Stimulated activated CD8-positive, alpha-beta memory T cell treated with anti-CD3 and anti-CD28 coated beads, Interleukin-7, amount 100 ng/mL, for 48 hours (primary cell): ENCODE results near the gene SMOC2.
"Not testable (repeated sequence)": the region's sequence is repeated elsewhere in the genome, so short reads cannot be mapped to it uniquely, and the experiment has no call there.

Source experiments
- DNase-seq, 2 donors: peaks; one replicate each; pipeline ENCODE4 v3.0.0-alpha.2; 2020; ENCODE audit warnings: low read depth in 1 of 2; ENCODE audit errors: extremely low read depth in 1 of 2

The SMOC2 gene

DNA sequence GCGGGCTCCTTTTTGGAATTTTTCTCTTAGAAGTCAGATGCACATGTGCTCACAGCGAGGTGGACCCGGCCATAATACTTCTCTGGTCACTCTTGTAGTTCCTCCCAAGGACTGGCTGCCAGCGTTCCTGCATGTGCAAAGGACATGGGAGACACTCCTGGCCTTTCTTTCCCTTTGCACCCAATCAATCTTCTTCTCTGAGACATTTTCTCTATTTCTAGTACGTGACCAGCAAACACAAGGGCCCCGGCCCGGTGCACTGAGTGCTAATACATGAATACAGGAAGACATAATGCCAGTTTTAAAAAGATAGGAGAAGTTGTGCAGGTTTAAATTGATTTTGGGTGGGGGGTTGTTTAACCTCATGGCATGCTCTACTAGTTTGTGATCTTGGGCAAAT, 233.6 kb downstream of the SMOC2 start:
- no peak for DNase-seq

DNA sequence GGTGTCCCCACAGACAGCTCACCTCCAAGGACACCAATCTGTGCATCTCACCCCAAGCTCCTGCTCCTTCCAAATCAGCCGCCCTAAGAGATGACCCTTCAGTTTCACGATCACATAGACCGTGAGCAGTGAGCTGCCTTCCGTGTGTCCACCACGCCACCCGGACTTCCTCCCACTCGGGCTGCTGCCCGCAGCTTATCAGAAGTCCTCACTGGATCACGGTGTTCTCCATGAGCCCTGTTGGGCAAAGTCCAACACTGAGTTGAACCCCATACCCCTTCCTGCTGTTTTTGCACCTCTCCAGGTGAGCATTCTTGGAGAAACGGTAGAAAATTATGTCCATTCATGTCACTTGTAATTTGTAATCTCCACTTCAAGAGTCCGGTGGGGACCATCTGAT, 234.4 kb downstream of the SMOC2 start:
- no peak for DNase-seq

DNA sequence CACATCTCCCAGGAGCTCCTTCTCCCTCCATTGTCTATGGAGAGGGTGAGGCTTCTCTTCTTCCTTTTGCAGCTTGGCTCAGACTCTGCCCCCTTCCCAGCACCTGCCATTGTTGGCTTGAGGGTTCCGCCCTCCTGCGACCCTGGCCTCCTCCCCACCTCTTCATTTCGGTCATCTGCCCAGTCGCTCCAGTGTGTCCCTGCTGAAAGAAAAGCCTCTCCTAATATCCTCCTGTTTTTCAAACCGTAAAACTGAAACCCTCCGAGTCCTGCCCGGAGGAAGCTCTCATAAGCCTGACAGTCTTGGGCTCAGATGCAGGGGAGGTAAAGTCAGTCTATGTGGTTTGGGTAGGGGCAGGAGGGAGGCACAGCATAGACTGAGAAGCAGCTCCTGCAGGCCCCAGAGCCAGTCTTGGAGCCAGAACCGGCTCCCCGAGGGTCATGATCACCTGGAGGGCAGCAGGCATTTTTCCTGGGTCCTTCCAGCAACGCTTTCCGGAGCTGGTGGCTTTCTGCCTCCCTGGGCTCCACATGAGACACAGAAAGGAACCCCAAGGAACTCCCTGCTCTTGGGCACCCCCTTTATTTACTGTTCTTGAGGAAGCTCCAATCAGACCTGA, 235.1 kb downstream of the SMOC2 start:
- no peak for DNase-seq

DNA sequence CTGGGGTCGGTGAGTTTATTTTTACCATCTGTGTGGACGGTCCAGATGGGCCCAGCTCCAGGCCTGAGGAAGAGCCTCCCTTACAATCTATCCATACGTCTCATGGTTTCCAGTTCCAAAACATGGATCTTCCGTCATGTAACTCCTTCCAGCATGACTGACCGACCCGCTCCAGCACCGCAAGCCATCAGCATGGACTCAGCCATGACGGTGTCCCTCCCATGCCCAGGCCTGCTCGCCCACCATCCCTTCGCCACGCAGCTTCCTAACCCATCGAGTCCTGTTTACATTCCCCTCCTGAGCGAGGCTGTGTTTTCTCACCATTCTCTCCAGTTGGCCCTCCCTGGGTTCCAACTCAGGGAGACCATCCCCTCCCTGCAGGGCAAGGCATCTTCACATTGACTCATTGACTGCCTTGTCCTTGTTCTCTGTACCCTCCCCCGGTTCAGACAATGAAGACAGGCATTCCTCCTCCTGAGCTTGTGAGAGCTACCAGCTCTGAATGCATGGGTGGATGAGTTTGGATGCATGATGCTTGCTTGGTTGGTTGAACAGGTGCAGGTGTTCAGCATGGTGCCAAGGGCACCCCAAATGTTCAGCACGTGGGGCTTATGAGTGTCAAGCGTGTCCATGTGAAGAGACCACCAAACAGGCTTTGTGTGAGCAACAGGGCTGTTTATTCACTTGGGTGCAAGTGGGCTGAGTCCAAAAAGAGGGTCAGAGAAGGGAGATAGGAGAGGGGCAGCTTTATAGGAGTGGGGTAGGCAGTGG, 235.8 kb downstream of the SMOC2 start:
- no peak for DNase-seq

DNA sequence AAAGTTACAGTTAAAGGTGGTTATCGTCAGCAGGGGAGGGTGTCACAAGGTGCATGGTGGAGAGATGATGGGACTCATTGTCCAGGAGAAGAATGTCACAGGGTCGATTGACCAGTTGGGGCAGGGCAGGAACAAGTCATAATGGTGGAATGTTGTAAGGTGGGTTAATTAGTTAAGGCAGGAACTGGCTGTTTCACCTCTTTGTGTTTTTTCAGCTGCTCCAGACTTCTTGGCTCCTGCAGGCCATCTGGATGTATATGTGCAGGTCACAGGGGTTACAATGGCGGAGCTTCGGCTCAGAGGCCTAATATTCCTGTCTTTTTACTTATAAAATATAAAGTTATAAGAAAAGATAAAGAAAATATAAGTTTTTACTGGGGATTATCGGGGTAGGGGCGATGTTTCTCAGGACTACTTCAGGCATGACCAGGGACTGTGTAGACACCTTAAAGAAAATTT, 236.4 kb downstream of the SMOC2 start:
- DNase-seq = not testable (repeated sequence)

DNA sequence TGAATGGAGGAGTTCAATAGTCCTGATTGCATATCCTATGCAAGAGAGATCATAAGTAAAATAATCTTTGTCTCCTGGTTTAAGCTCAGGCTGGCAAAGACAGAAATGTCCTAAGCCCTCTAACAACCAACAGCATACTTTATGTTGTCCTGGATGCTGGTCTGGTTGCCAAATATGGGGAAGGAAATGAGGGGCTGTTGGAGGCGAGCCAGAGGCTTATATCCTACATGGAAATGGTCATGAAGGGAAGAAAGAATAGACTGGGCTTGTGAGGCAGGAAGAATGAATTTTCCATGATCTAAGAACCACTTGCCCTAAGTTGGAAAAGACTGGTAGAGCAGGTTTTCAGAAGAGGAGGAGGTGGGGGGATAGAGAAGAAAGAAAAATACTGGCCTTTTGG, 237.1 kb downstream of the SMOC2 start:
- DNase-seq = no peak

DNA sequence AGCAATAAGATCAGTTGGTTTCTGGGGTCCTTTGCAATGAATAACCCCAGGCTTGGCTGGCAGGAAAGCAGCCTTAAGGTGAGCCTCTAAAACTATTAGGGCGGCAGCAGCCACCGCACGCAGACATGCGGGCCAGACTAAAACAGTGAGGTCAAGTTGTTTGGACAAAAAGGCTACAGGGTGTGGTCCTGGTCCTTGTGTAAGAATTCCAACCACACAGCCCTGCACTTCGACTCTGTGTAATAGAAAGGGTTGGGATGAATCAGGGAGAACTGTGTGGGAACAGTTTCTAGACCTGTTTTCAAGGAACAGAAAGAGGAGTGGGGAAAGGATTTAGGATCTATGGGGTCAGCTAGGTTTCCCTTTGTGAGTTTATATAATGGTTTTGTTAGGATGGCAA, 237.6 kb downstream of the SMOC2 start:
- no peak for DNase-seq

DNA sequence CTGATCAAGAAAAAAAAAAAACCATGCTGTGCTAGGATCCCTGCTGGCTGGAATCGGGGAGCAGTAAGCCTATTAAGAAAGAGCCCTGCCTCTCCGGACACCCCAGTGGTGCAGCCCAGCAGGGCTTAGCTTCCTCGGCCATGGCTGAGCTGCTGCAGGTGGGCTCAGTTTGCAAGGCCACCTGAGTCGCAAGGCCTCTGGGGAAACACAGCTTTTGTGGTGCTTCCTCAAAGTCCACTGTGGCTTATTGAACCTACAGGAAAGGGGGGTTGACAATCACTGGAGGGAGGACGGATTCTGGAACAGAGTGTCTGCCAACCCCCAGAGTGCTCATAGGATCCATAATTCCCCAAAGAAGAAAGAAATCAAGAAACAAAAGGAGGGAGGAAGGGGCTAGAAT, 240.8 kb downstream of the SMOC2 start:
- DNase-seq = no peak

DNA sequence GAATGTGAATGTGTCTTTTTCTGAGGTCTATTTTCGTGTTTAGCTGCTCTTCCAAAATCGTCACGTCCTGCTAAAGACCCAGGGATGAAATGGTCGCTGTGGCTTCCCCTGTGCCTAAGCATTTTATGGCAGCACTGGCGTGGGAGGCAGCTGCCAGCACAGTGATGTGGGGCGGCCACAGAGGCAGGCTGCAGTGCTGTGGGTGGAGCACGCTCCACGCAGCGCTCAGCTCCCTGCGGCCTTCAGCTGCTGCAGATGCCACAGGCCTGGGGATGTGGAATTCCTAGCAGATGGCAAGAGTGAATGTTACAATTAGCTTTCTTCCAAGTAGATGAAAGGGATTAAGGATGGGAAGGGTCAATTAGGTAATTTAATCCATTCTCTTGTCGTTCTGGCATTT, 242.6 kb downstream of the SMOC2 start:
- DNase-seq = no peak

DNA sequence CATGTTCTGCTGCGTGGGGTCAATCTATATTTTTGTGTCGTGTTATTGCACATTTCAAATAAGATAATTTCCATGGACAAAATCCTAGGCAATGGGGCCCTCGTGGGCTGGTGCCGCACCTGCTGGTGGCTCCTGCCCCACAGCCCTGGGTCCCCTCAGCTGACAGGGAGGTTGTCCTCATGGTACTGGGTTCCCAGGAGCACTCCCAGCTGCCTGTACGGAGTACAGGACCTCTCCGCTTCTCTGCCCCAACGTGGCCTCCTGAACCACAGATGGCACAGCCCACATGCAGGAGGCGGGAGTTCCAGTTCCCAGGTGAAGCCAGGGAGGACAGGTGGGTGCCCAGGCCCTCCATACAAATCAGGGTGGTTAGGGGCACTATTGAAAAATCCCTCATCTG, 243.5 kb downstream of the SMOC2 start:
- DNase-seq = no peak

DNA sequence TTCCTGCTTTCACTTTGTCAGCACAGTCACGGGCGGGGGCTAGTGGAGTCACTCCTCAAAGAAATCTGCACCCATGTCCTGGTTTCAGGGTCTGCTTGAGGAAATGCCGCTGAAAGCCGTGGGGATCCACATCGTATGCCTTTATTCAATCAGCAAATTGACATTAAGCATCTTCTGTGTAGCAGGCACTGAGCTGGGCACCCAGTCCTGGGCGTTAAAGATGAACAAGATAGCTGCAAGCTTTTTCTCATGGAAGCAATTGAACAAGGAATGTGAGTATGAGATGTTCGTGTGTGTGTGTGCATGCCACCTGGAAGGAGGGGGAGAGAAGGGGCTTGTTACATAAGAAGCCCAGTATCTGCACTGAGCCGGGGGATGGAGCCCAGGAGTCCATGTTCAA, 243.9 kb downstream of the SMOC2 start:
- DNase-seq = no peak

DNA sequence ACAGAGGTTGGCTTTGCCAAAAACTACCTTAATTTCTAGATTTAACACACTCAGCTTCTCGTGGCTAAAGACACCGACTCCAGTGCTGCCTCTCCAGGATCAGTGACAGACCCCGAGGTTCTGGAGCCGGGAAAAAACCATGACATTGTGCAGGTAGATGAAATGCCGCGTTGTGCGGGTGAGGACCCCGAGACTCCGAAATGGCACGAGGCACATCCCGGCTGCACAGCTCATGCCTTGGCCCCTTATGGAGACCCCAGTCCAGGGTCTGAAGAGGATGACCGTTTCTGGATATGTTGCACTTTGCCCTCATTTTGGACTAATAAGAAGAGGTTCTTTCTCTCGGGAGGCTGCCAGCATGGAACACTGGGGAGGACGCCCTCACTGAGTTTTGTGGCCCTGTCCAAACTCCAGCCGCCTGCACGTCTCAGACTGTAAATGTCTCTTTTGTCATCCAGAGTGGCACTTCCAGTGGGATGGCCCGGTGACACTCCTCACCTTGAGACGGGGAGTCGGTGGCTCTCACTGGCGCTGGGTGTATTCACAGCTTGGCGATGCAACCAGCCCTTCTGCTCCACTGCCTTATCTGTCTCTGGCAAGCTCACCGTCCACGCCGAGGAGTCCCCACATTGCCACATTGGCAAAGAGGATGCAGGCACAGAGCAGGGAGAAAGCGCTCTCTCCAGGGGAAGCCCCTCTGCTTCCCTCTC, 245.2 kb downstream of the SMOC2 start:
- DNase-seq = no peak

DNA sequence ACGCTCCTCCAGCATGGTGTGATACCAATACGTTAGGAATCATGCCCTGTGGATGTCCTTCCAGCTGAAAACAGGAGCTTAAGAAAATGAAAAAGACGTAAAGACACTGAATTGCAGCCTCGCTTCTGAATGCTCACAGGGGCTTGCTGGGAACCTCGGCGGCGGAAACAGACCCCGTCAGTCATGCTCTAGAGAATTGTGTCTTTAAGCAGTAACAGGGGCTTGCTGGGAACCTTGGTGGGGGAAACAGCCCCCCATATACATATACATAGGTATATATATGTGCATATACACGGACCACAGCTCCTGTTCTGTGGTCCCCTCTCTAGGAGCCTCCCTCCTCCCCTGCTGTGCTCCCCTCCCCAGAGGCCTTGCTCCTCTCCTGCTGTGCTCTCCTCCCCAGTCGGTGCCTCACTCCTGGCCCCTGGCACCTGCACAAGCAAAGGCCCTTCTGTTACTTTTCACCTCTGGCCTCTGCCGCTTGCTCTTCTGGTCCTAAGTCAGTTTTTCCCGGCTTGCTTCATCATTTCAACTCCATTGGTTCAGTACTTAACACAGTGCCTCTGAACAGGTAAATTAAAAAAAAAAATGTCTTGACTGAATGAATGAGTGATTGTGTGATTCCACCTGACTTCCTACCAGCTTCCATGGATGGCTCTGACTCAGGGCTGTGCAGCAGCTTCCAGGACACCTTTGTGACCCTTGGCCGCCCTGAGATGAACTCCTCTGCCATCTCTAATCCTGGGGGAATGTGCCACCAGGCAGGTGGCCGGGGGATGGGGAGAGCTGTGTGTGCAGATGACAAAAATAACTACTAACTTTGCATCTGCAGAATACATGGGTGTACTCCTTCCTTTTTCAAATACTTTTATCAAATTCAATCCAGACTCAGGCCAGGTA, 246.1 kb downstream of the SMOC2 start:
- no peak for DNase-seq

DNA sequence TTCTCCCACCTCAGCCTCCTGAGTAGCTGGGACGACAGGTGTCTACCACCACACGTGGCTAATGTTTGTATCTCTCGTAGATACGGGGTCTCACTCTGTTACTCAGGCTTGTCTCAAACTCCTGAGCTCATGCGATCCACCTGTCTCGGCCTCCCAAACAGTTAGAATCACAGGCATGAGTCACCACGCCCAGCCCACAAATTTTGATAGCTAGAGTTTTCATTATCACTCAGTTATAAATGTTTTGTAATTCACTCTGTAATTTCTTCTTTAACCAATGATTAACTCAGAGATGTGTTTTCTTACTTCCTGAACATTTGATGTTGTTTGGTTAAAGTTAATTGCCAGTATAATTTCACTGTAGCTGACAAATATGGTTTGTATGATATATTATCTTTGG, 249.3 kb downstream of the SMOC2 start:
- no peak for DNase-seq

DNA sequence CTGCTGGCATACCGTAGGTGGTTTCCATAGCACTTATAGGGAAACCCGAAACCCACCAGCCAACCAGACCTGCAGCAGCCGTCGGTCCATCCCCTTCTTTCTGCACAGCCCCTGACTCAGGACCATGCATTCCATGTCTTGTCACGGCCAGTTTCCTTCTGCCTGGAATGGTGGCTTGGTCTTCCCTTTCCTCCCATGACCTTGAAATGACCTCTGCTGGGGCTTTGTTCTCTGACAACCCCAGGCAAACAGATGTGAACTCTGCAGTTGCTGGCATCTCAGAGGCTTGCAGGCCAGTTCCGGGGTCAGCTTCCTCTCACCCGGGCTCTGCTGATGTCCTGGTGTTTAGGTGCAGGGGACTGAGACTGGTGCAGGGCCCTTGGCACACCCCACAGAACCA, 250.8 kb downstream of the SMOC2 start:
- DNase-seq = no peak

DNA sequence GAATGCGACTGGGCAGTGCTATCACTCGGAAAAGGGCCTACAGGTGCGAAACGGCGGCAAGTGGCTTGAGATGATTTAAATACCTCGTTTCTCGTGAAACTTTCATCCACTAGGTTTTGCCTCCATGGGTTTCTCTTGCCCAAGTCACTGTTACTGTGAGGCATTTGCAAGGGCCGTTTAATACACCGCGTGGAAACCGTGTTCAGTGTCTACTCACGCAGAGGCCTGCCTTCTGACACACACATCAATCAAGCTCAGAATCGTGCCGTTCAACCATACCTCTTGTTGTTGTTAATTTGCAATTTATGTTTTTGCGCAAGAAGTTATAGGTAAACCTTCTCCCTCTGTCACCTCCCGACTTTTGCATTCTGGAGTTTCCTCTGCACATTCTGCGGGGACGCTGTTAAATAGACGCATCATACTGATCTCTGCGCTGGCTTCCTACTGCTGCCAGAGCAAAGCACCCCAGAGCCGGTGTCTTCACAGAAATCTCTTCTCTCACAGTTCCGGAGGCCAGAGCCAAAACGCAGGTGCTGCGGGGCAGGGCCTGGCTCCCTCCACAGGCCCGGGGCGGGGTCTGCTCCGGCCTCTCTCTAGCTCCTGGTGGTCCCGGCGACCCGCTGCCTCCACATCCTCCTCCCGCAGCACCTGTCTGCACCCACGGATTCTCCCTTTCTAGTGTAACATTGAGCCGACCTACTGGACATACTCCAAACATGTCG, 251.4 kb downstream of the SMOC2 start:
- no peak for DNase-seq

DNA sequence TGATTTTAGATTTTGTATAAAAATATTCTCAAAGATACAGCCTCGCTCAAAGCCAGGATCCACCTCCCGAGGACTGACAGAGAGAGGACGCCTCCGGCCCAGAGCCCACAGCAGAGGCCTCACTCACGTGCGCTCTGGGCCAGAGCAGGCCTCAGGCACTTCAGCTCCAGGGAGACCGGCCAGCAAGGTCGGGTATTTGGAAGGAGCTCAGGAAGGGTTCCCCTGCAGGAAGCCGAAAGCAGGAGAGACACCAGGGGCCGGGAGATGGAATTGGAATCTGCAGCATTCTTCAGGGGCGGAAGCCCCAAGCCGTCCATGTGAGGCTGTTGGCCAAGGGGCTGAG, 251.9 kb downstream of the SMOC2 start:
- DNase-seq = not testable (repeated sequence)

DNA sequence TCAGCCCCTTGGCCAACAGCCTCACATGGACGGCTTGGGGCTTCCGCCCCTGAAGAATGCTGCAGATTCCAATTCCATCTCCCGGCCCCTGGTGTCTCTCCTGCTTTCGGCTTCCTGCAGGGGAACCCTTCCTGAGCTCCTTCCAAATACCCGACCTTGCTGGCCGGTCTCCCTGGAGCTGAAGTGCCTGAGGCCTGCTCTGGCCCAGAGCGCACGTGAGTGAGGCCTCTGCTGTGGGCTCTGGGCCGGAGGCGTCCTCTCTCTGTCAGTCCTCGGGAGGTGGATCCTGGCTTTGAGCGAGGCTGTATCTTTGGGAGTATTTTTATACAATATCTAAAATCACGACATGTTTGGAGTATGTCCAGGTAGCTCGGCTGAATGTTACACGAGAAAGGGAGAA, 253.8 kb downstream of the SMOC2 start:
- not testable (repeated sequence) for DNase-seq

DNA sequence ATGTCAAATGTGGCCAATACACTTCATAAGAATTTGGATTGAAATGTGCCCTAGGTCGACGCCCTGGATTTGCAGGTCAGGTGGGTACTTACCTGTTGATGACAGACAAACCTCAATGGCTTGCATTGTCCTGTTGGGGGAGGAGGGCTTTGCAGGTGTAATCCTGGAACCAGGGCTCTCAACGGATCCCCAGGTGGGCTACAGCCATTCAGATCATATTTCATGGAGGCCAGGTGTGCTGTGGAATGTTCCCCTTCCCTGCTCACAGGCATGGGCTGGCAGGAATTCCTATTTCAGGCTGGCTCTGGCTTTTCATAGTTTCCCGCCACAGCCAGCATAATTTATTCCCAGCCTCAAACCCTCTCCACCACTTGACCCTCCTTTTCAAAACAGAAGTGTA, 254.7 kb downstream of the SMOC2 start:
- no peak for DNase-seq

DNA sequence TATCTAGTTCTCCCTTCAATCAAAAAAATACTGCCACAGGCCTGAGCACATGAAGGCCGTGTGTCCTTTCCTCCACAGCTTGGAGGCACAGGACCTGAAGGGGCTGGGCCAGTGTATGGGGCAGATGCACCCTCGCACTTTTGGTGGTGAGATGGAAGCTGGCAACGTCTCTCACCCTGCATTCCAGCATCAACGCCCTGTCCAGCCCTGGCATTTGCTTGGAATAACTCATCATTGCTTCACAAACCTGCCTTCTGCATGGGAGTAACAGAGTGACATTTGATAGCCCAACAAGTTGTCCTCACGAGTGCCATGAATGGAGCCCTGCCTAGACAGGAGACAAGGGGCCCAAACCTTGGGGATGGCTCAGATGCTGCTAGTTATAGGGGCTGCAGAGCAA, 257.9 kb downstream of the SMOC2 start:
- DNase-seq = no peak
